HG03064 (cell line): Measurements from ENCODE around the gene MAP1LC3B.
A peak's percentile ranks its signal among the peaks of the same experiment; 100 is the strongest.

ENCODE experiments used
- ATAC-seq: cut with Tn5 transposase; IDR thresholded peaks from one replicate; pipeline ENCODE4 v1.9.1; 2021; ENCODE audit warnings: low read depth; ENCODE audit not compliant: unreplicated experiment

MAP1LC3B gene

GRCh38 chr16:87391950-87392820, at the start of gene MAP1LC3B:
MAP1LC3B (plus strand) TSS chr16:87392336; CDS start chr16:87392428, 92 bp downstream.
- peak; percentile 58 for ATAC-seq

- no peak for ATAC-seq
Measured at GRCh38 chr16:87342504-87342903, 49.6 kb upstream of the MAP1LC3B start.

GRCh38 chr16:87342978-87343752, 49.0 kb upstream of the MAP1LC3B start:
- no peak for ATAC-seq

- ATAC-seq = no peak
Measured at GRCh38 chr16:87343753-87344050, 48.4 kb upstream of the MAP1LC3B start.

- ATAC-seq = no peak
Measured at GRCh38 chr16:87344165-87344930, 47.8 kb upstream of the MAP1LC3B start.

GRCh38 chr16:87344931-87345631, 47.1 kb upstream of the MAP1LC3B start:
- ATAC-seq = no peak

- no peak for ATAC-seq
Measured at GRCh38 chr16:87345726-87346424, 46.3 kb upstream of the MAP1LC3B start.

GRCh38 chr16:87346517-87347060, 45.5 kb upstream of the MAP1LC3B start:
- no peak for ATAC-seq

GRCh38 chr16:87347932-87348615, 44.1 kb upstream of the MAP1LC3B start:
- ATAC-seq = no peak

- no peak for ATAC-seq
Measured at GRCh38 chr16:87348616-87349157, 43.4 kb upstream of the MAP1LC3B start.

- no peak for ATAC-seq
Measured at GRCh38 chr16:87350031-87350430, 42.1 kb upstream of the MAP1LC3B start.

GRCh38 chr16:87350681-87351319, 41.3 kb upstream of the MAP1LC3B start:
- ATAC-seq = no peak

- ATAC-seq = no peak
Measured at GRCh38 chr16:87351320-87351698, 40.8 kb upstream of the MAP1LC3B start.

GRCh38 chr16:87352818-87353217, 39.3 kb upstream of the MAP1LC3B start:
- ATAC-seq = no peak

- ATAC-seq = no peak
Measured at GRCh38 chr16:87353613-87354012, 38.5 kb upstream of the MAP1LC3B start.

- ATAC-seq = no peak
Measured at GRCh38 chr16:87356491-87356853, 35.7 kb upstream of the MAP1LC3B start.

GRCh38 chr16:87358250-87358649, 33.9 kb upstream of the MAP1LC3B start:
- ATAC-seq = no peak

- ATAC-seq = no peak
Measured at GRCh38 chr16:87358696-87359095, 33.4 kb upstream of the MAP1LC3B start.
